Measurements from ENCODE around the gene SH3RF3.

Gene SH3RF3

DNA sequence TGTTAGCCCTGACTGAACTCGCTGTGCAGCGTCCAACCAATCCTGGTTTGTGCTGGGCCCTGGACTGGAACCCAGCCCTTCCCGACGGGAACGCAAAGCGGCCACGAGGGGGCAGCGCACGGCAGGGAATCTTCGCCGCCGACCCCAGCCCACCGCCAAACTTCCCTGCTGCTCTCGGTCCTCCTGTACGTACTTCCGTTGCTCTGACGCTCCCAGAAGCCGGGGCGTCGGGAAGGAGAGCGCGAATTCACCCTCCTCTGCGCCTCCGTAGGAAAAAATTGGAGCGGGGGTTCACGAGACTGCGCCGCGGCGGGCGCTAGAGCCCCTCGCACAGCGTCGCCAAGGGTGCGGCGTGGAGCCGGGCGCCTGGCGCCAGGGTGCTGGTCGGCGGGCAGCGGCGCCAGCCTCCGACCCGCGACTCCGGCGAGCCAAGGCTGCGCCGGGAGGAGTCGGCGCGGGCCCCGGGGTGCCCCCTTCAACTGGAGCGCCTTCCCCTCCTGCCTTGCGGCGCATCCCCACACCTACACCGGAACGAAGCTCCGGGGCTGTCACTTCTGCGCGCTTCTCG, 873 bp upstream of the SH3RF3 start:
- WGBS, 2 experiments: 1% methylated on average over 63 of the region's 63 CpGs
- H3K27me3 ChIP-seq (ENCODE audit: control insufficient read depth, insufficient read depth, low read length, poor library complexity, severe bottlenecking): peaks cover 51% of the 10 kb centered on the region
- no peak overlapping the region for H3K27ac ChIP-seq (ENCODE audit: insufficient read depth, low read depth, low read length, poor library complexity, severe bottlenecking)
- H3K9me3 ChIP-seq (ENCODE audit: control insufficient read depth, low read length): no peaks in the 10 kb centered on the region
- peaks cover 4% of the 10 kb centered on the region for H3K4me1 ChIP-seq (ENCODE audit: control insufficient read depth, insufficient read depth, low read length)
- no peaks in the 10 kb centered on the region for H3K36me3 ChIP-seq (ENCODE audit: control insufficient read depth, insufficient read depth, low read length)
- H3K4me3 ChIP-seq (ENCODE audit: insufficient read depth, low read depth, low read length): peak overlapping the region; percentile 42

DNA sequence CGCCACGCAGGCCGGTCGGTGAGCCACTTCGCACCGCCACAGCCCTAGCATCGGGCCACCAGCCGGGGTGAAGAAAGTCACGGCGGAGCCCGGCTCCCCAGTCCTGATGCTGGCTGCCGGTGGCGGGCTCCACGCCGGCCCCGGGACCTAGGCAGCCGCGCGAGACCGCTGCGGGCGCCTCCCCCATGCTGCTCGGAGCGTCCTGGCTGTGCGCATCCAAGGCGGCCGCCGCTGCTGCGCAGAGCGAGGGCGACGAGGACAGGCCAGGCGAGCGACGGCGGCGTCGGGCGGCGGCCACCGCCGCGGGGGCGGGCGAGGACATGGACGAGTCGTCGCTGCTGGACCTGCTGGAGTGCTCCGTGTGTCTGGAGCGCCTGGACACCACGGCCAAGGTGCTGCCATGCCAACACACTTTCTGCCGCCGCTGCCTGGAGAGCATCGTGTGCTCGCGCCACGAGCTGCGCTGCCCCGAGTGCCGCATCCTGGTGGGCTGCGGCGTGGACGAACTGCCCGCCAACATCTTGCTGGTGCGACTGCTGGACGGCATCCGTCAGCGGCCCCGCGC, 433 bp downstream of the SH3RF3 start:
- H3K27me3 ChIP-seq (ENCODE audit: control insufficient read depth, insufficient read depth, low read length, poor library complexity, severe bottlenecking): peaks cover 61% of the 10 kb centered on the region
- peaks cover 4% of the 10 kb centered on the region for H3K4me1 ChIP-seq (ENCODE audit: control insufficient read depth, insufficient read depth, low read length)
- no peaks in the 10 kb centered on the region for H3K36me3 ChIP-seq (ENCODE audit: control insufficient read depth, insufficient read depth, low read length)
- H3K4me3 ChIP-seq (ENCODE audit: insufficient read depth, low read depth, low read length): peak overlapping the region; percentile 42
- WGBS, 2 experiments: 3 to 4% methylated on average over 70 of the region's 70 CpGs
- no peak overlapping the region for H3K27ac ChIP-seq (ENCODE audit: insufficient read depth, low read depth, low read length, poor library complexity, severe bottlenecking)
- no peaks in the 10 kb centered on the region for H3K9me3 ChIP-seq (ENCODE audit: control insufficient read depth, low read length)

DNA sequence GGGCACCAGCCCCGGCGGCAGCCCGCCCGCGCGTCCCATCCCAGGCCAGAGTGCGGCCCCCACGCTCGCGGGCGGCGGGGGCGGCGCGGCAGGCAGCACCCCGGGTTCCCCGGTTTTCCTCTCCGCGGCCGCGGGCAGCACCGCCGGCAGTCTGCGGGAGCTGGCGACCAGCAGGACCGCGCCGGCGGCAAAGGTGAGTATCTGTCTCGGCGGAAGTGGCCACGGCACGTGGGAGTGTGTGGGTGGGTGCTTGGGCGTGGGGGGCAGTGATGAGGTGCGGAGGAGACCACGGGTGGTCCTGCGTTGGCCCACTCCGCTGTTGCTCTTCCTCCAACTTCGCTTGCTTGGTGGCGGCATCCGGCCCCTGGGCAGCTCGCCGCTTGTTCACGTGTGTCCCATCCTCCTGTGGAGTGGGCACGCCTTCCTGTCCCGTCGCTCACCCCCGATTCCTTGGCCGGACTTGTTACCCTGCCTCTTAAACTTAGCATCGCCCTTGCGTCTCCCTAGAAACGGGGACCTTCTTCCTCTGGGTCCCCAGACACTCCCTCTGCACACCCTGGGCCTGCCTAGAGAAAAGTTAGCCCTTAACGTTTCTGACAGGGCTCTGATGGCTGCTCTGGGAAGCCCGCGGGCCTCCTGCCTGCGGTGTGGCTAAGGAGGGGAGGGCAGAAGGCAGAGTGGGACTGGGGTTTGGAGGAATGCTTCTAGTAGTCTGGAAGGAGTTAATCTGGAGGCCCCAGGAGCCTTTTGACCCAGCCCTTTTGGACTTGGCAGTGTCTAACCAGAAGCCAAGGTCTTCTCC, 1.1 kb downstream of the SH3RF3 start:
- Histone ChIP-seq H3K36me3 (ENCODE audit: control insufficient read depth, insufficient read depth, low read length) (no peaks in the 10 kb centered on the region), H3K27me3 (ENCODE audit: control insufficient read depth, insufficient read depth, low read length, poor library complexity, severe bottlenecking) (peaks cover 66% of the 10 kb centered on the region), H3K9me3 (ENCODE audit: control insufficient read depth, low read length) (no peaks in the 10 kb centered on the region), H3K4me1 (ENCODE audit: control insufficient read depth, insufficient read depth, low read length) (peaks cover 8% of the 10 kb centered on the region), H3K4me3 (ENCODE audit: insufficient read depth, low read depth, low read length) (peak overlapping the region; percentile 42), H3K27ac (ENCODE audit: insufficient read depth, low read depth, low read length, poor library complexity, severe bottlenecking) (no peak overlapping the region)
- WGBS, 2 experiments: 22 to 25% methylated on average over 56 of the region's 56 CpGs

DNA sequence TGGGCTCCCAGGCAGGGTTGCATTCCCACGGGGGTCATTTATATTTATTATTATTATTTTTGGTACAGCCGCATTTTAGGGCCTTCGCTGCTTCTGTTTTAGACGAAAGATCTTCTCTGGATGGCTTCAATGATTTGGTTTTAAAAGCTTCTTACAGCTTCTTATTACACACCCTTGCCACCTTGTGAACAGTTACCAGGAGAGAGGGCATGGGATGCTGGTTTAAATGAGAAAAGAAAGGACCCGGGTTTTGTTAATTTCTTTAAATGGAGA, 1.7 kb downstream of the SH3RF3 start:
- H3K27ac ChIP-seq (ENCODE audit: insufficient read depth, low read depth, low read length, poor library complexity, severe bottlenecking): no peak overlapping the region
- WGBS, 2 experiments: 90 to 100% methylated on average over 2 to 4 of the region's 5 CpGs
- peaks cover 66% of the 10 kb centered on the region for H3K27me3 ChIP-seq (ENCODE audit: control insufficient read depth, insufficient read depth, low read length, poor library complexity, severe bottlenecking)
- no peaks in the 10 kb centered on the region for H3K9me3 ChIP-seq (ENCODE audit: control insufficient read depth, low read length)
- no peaks in the 10 kb centered on the region for H3K36me3 ChIP-seq (ENCODE audit: control insufficient read depth, insufficient read depth, low read length)
- peaks cover 13% of the 10 kb centered on the region for H3K4me1 ChIP-seq (ENCODE audit: control insufficient read depth, insufficient read depth, low read length)
- H3K4me3 ChIP-seq (ENCODE audit: insufficient read depth, low read depth, low read length): no peak overlapping the region

DNA sequence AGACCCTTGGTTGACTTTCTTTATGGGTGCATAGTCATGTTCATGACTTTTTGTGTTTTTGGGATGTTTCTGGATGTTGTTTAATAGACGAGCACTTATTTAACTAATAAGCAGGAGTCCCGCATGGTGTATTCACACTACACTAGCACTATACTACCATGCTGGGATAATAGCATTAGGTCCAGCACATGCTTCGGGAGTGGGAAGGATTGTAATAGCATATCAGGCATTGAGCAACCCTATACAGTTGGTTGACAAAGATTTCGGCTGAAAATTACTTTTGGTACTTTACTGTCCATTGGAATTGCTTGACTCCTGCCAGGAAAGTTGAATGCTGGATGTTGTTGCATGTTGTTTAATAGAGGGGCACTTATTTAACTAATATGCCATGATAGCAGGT, 2.8 kb downstream of the SH3RF3 start:
- no peaks in the 10 kb centered on the region for H3K9me3 ChIP-seq (ENCODE audit: control insufficient read depth, low read length)
- WGBS, 2 experiments: 94 to 95% methylated on average over 2 to 4 of the region's 4 CpGs
- H3K36me3 ChIP-seq (ENCODE audit: control insufficient read depth, insufficient read depth, low read length): no peaks in the 10 kb centered on the region
- H3K4me3 ChIP-seq (ENCODE audit: insufficient read depth, low read depth, low read length): no peak overlapping the region
- H3K27me3 ChIP-seq (ENCODE audit: control insufficient read depth, insufficient read depth, low read length, poor library complexity, severe bottlenecking): peaks cover 66% of the 10 kb centered on the region
- no peak overlapping the region for H3K27ac ChIP-seq (ENCODE audit: insufficient read depth, low read depth, low read length, poor library complexity, severe bottlenecking)
- peaks cover 21% of the 10 kb centered on the region for H3K4me1 ChIP-seq (ENCODE audit: control insufficient read depth, insufficient read depth, low read length)

DNA sequence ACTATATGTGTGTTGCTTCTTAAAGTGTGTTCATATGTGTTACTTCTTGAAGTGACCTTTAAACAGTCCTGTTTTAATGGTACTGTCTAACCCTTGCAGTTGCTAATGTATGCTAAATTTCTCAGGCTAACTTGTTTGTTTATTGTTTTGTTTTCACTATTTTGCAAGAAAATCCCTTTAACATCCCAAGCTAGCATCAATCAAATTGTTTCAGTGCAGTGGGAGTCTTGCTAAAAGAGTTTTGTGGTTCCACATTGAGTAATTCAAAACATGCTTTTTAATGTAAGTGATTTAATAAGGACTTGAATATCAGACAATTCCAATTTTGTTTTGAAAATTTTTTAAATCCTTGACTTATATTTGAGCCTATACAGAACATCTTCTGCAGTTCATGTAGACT, 3.6 kb downstream of the SH3RF3 start:
- peaks cover 23% of the 10 kb centered on the region for H3K4me1 ChIP-seq (ENCODE audit: control insufficient read depth, insufficient read depth, low read length)
- peaks cover 66% of the 10 kb centered on the region for H3K27me3 ChIP-seq (ENCODE audit: control insufficient read depth, insufficient read depth, low read length, poor library complexity, severe bottlenecking)
- H3K27ac ChIP-seq (ENCODE audit: insufficient read depth, low read depth, low read length, poor library complexity, severe bottlenecking): no peak overlapping the region
- H3K4me3 ChIP-seq (ENCODE audit: insufficient read depth, low read depth, low read length): no peak overlapping the region
- no peaks in the 10 kb centered on the region for H3K9me3 ChIP-seq (ENCODE audit: control insufficient read depth, low read length)
- H3K36me3 ChIP-seq (ENCODE audit: control insufficient read depth, insufficient read depth, low read length): no peaks in the 10 kb centered on the region

DNA sequence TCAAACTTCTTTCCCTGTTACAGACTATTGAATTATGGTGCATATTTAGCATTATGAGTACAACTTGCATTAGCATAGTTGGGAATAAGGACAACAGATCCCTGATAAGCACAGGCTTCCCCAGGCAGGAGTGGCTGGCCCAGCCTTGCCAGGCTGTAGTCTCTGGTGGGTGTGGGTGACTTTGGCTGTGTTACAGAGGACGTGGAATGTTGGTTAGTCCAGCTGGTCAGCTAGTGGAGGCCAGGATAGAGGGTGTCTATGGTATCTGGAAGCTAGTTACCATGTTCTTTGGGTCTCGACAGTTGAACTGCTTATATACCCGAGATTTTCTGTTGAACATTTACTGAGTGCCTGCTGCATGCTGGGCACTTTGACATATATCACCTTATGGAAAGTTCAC, 4.7 kb downstream of the SH3RF3 start:
- no peaks in the 10 kb centered on the region for H3K36me3 ChIP-seq (ENCODE audit: control insufficient read depth, insufficient read depth, low read length)
- WGBS, 2 experiments: 92 to 94% methylated on average over 3 of the region's 3 CpGs
- H3K27me3 ChIP-seq (ENCODE audit: control insufficient read depth, insufficient read depth, low read length, poor library complexity, severe bottlenecking): peaks cover 59% of the 10 kb centered on the region
- H3K4me3 ChIP-seq (ENCODE audit: insufficient read depth, low read depth, low read length): no peak overlapping the region
- no peak overlapping the region for H3K27ac ChIP-seq (ENCODE audit: insufficient read depth, low read depth, low read length, poor library complexity, severe bottlenecking)
- H3K9me3 ChIP-seq (ENCODE audit: control insufficient read depth, low read length): no peaks in the 10 kb centered on the region
- H3K4me1 ChIP-seq (ENCODE audit: control insufficient read depth, insufficient read depth, low read length): peaks cover 23% of the 10 kb centered on the region

DNA sequence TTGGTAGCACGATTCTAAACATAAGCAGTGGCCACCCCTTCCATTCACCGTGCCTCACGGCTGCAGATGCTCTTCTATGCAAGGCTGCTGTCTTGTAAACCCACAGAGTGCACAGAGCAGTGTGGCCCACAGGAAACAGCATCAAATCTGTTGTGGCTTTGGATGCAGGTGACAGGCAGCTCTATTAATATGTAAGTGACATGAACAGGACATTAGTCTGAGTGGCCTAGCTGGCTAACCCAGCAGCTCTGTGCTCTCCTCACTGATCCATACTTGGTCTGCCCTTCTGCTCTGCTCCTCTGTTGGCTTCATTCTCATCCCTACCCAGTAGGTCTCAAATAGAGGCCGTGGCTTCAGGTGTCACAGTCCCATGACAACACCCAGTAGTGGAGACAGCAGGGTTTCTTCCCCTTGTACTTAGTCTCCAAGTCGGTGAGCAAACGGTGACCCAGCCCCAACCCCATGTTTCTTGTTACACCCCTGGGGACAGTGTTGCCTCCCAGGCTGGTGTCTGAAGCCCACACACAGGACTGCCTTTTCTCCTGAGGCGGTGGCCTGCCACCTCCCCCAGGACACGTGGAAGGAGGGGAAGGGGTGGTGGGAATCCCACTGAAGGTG, 5.8 kb downstream of the SH3RF3 start:
- Histone ChIP-seq H3K27ac (ENCODE audit: insufficient read depth, low read depth, low read length, poor library complexity, severe bottlenecking) (no peak overlapping the region), H3K4me1 (ENCODE audit: control insufficient read depth, insufficient read depth, low read length) (peaks cover 19% of the 10 kb centered on the region), H3K36me3 (ENCODE audit: control insufficient read depth, insufficient read depth, low read length) (no peaks in the 10 kb centered on the region), H3K4me3 (ENCODE audit: insufficient read depth, low read depth, low read length) (no peak overlapping the region), H3K27me3 (ENCODE audit: control insufficient read depth, insufficient read depth, low read length, poor library complexity, severe bottlenecking) (peaks cover 48% of the 10 kb centered on the region), H3K9me3 (ENCODE audit: control insufficient read depth, low read length) (no peaks in the 10 kb centered on the region)
- 90 to 92% methylated on average over 8 of the region's 8 CpGs for WGBS, 2 experiments

DNA sequence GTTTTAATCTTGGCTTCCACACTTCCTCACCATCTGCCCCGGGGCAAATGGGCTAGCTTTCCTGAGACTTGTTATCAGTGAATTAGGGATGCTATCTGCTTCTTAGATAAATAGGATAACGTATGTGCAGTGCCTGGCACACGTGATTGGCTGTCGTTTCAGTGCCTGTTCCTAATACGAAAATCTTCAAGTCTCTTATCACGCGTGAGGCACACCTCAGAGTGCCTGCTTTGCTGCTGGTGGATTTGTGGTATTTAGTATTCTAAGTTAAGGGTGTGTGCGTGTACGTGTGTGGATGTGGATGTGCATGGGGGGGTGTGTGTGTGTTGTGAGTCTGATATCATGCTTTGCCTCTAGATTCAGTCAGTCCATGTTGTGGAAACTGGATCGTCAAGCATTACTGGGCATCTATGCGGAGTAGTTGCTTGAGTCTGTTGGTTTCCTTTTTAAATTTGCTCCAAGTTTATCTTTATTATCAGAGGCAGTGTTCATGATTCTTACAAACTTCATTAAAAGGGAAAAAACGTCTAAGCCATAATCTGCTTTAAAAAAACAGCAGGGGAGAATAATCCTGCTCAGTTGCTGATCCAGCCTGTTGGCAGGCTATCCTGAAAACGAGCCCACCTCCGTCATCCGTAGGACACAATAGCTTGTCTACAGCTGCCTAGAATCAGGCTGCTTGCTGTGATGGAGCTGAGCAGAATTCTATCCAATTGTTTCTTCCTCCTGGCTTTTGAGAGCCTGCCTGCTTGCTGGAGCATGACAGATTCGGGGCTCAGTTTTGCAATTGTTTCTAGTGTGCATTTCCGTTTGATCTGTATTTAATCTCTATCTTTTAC, 6.6 kb downstream of the SH3RF3 start:
- Histone ChIP-seq H3K4me1 (ENCODE audit: control insufficient read depth, insufficient read depth, low read length) (peaks cover 19% of the 10 kb centered on the region), H3K36me3 (ENCODE audit: control insufficient read depth, insufficient read depth, low read length) (no peaks in the 10 kb centered on the region), H3K27me3 (ENCODE audit: control insufficient read depth, insufficient read depth, low read length, poor library complexity, severe bottlenecking) (peaks cover 40% of the 10 kb centered on the region), H3K9me3 (ENCODE audit: control insufficient read depth, low read length) (no peaks in the 10 kb centered on the region), H3K27ac (ENCODE audit: insufficient read depth, low read depth, low read length, poor library complexity, severe bottlenecking) (no peak overlapping the region), H3K4me3 (ENCODE audit: insufficient read depth, low read depth, low read length) (no peak overlapping the region)
- 69 to 73% methylated on average over 16 to 17 of the region's 17 CpGs for WGBS, 2 experiments

DNA sequence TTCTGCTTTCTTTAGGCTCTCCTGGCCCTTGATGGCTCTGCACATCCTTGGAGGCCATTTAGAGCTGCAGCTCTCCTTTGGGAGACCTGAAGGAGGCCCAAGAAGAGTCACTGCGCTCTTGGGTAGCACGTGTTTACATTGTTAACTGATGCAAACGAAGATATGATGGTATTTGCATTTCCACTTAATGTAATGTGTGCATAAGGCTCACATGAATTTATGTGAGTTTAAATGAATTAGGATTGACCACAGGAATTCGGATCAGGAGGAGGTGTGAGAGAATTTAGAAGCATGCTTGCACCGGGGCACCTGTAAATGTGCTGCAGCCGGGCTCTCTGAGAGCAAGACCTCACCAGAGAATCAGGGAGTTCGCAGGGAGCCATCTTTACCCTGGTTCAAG, 7.5 kb downstream of the SH3RF3 start:
- H3K4me3 ChIP-seq (ENCODE audit: insufficient read depth, low read depth, low read length): no peak overlapping the region
- H3K27me3 ChIP-seq (ENCODE audit: control insufficient read depth, insufficient read depth, low read length, poor library complexity, severe bottlenecking): peaks cover 31% of the 10 kb centered on the region
- no peaks in the 10 kb centered on the region for H3K36me3 ChIP-seq (ENCODE audit: control insufficient read depth, insufficient read depth, low read length)
- peaks cover 19% of the 10 kb centered on the region for H3K4me1 ChIP-seq (ENCODE audit: control insufficient read depth, insufficient read depth, low read length)
- H3K9me3 ChIP-seq (ENCODE audit: control insufficient read depth, low read length): no peaks in the 10 kb centered on the region
- H3K27ac ChIP-seq (ENCODE audit: insufficient read depth, low read depth, low read length, poor library complexity, severe bottlenecking): no peak overlapping the region
- 91 to 92% methylated on average over 7 of the region's 7 CpGs for WGBS, 2 experiments
